ENCODE data around the gene GGT5. TPM values are rescaled to one million over a fixed set of nuclear protein-coding genes. Genes with fewer than 3 reads are reported as not detected.
A peak's percentile ranks its signal among the peaks of the same experiment; 100 is the strongest.
"Not testable (repeated sequence)": the region's sequence is repeated elsewhere in the genome, so short reads cannot be mapped to it uniquely, and the experiment has no call there.

GGT5 gene
- polyA plus RNA-seq, 4 donors, result 0.67 to 31.2 (median 10.0) TPM

GRCh38 chr22:24270556-24271385 lies 25.9 kb upstream of the GGT5 start, which contains the start of gene SPECC1L:
Gene SPECC1L, plus strand, starts transcription at chr22:24270831. Its CDS starts 31,401 bp downstream, at chr22:24302232.
- Histone ChIP-seq H3K36me3 (ENCODE audit: control insufficient read depth in 3 of 3, insufficient read depth in 2 of 3, low read depth in 1 of 3, low read length in 3 of 3) (no peaks in the 10 kb centered on the region), H3K27ac (ENCODE audit: low read depth in 1 of 3, low read length in 2 of 3) (peak within 1 kb of the TSS; percentile 86 to 99 (median 95)), H3K4me1 (ENCODE audit: control insufficient read depth in 3 of 3, insufficient read depth in 2 of 3, low read depth in 1 of 3, low read length in 2 of 3) (peaks cover 3 to 9% (median 5%) of the 10 kb centered on the region in 3 donors), H3K27me3 (ENCODE audit: control insufficient read depth in 3 of 3, insufficient read depth in 3 of 3, low read length in 3 of 3) (no peaks in the 10 kb centered on the region), H3K9me3 (ENCODE audit: control insufficient read depth in 2 of 2, insufficient read depth in 1 of 2, low read depth in 1 of 2, low read length in 1 of 2) (no peaks in the 10 kb centered on the region), H3K4me3 (ENCODE audit: low read depth in 1 of 3, low read length in 3 of 3) (peak within 1 kb of the TSS; percentile 75 to 96 (median 93))
- no peak for FAIRE-seq
- DNase-seq, result peak; percentile 90 to 97
- WGBS, 3 donors, result 0 to 1% (median 0%) methylated on average over 70 to 89 of the region's 89 CpGs

- H3K27ac ChIP-seq (ENCODE audit: low read depth in 1 of 3, low read length in 2 of 3); H3K4me1 ChIP-seq (ENCODE audit: control insufficient read depth in 3 of 3, insufficient read depth in 2 of 3, low read depth in 1 of 3, low read length in 2 of 3); H3K36me3 ChIP-seq (ENCODE audit: control insufficient read depth in 3 of 3, insufficient read depth in 2 of 3, low read depth in 1 of 3, low read length in 3 of 3); H3K9me3 ChIP-seq (ENCODE audit: control insufficient read depth in 2 of 2, insufficient read depth in 1 of 2, low read depth in 1 of 2, low read length in 1 of 2); H3K27me3 ChIP-seq (ENCODE audit: control insufficient read depth in 3 of 3, insufficient read depth in 3 of 3, low read length in 3 of 3); H3K4me3 ChIP-seq (ENCODE audit: low read depth in 1 of 3, low read length in 3 of 3); DNase-seq; FAIRE-seq: not testable (repeated sequence)
- WGBS, 3 donors, result 91 to 92% (median 92%) methylated on average over 6 of the region's 6 CpGs
Measured at GRCh38 chr22:24266495-24266894, 21.6 kb upstream of the GGT5 start.

DNA sequence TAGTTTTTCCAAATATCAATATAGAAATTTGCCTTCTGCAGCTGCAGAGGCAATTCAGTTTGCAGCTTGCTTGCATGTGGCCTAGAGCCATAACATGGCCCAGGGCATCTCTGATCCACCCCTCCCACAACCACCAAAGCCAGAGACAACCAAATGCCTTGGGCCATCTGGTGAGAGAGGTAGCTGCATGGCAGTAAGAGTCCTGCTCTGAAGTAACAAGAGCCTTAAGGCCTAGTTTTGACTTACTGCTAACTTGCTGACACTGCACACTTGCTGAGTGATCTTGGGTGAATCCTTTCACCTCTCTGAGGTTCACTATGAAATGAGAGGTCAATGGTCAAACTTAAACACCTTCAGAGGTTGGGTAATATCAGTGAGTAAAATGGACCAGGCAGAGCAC lies 20.9 kb upstream of the GGT5 start:
- Histone ChIP-seq H3K36me3 (ENCODE audit: control insufficient read depth in 3 of 3, insufficient read depth in 2 of 3, low read depth in 1 of 3, low read length in 3 of 3) (no peaks in the 10 kb centered on the region), H3K4me1 (ENCODE audit: control insufficient read depth in 3 of 3, insufficient read depth in 2 of 3, low read depth in 1 of 3, low read length in 2 of 3) (peaks cover 0 to 3% (median 0%) of the 10 kb centered on the region in 3 donors), H3K9me3 (ENCODE audit: control insufficient read depth in 2 of 2, insufficient read depth in 1 of 2, low read depth in 1 of 2, low read length in 1 of 2) (no peaks in the 10 kb centered on the region), H3K4me3 (ENCODE audit: low read depth in 1 of 3, low read length in 3 of 3) (no peak overlapping the region), H3K27ac (ENCODE audit: low read depth in 1 of 3, low read length in 2 of 3) (no peak overlapping the region), H3K27me3 (ENCODE audit: control insufficient read depth in 3 of 3, insufficient read depth in 3 of 3, low read length in 3 of 3) (no peaks in the 10 kb centered on the region)
- FAIRE-seq (no peak), DNase-seq (no peak)

GRCh38 chr22:24264329-24264896 lies 19.5 kb upstream of the GGT5 start:
- WGBS, 3 donors, result 86 to 97% (median 96%) methylated on average over 2 to 3 of the region's 9 CpGs
- not testable (repeated sequence) for FAIRE-seq; H3K4me1 ChIP-seq (ENCODE audit: control insufficient read depth in 3 of 3, insufficient read depth in 2 of 3, low read depth in 1 of 3, low read length in 2 of 3); DNase-seq; H3K9me3 ChIP-seq (ENCODE audit: control insufficient read depth in 2 of 2, insufficient read depth in 1 of 2, low read depth in 1 of 2, low read length in 1 of 2); H3K27me3 ChIP-seq (ENCODE audit: control insufficient read depth in 3 of 3, insufficient read depth in 3 of 3, low read length in 3 of 3); H3K36me3 ChIP-seq (ENCODE audit: control insufficient read depth in 3 of 3, insufficient read depth in 2 of 3, low read depth in 1 of 3, low read length in 3 of 3); H3K4me3 ChIP-seq (ENCODE audit: low read depth in 1 of 3, low read length in 3 of 3)
- H3K27ac ChIP-seq (ENCODE audit: low read depth in 1 of 3, low read length in 2 of 3), result peak overlapping the region in 1 of 3 donors; percentile 0

DNA sequence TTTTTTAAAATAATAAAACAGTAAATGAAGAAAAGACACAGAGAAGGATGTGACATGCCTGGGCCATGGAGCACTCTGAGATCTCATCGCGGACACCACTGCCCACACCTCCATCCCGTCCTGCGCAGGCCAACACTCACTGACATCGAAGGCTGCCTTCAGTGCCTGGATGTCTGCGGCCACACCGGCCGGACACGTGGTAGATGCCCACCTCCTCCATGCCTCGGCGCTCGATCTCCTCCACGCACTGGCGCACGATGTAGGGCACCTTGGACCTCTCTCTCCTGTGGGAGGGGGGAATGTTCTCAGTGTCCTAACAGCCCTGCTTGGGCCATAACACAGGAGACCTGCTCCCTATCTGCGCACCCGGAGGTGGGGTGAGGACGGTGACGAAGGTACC lies 18.6 kb upstream of the GGT5 start:
- H3K9me3 ChIP-seq (ENCODE audit: control insufficient read depth in 2 of 2, insufficient read depth in 1 of 2, low read depth in 1 of 2, low read length in 1 of 2); H3K4me3 ChIP-seq (ENCODE audit: low read depth in 1 of 3, low read length in 3 of 3); H3K36me3 ChIP-seq (ENCODE audit: control insufficient read depth in 3 of 3, insufficient read depth in 2 of 3, low read depth in 1 of 3, low read length in 3 of 3); DNase-seq; H3K27me3 ChIP-seq (ENCODE audit: control insufficient read depth in 3 of 3, insufficient read depth in 3 of 3, low read length in 3 of 3); H3K4me1 ChIP-seq (ENCODE audit: control insufficient read depth in 3 of 3, insufficient read depth in 2 of 3, low read depth in 1 of 3, low read length in 2 of 3); H3K27ac ChIP-seq (ENCODE audit: low read depth in 1 of 3, low read length in 2 of 3); FAIRE-seq: not testable (repeated sequence)
- WGBS, 3 donors, result 92 to 95% (median 95%) methylated on average over 14 to 19 of the region's 19 CpGs

DNA sequence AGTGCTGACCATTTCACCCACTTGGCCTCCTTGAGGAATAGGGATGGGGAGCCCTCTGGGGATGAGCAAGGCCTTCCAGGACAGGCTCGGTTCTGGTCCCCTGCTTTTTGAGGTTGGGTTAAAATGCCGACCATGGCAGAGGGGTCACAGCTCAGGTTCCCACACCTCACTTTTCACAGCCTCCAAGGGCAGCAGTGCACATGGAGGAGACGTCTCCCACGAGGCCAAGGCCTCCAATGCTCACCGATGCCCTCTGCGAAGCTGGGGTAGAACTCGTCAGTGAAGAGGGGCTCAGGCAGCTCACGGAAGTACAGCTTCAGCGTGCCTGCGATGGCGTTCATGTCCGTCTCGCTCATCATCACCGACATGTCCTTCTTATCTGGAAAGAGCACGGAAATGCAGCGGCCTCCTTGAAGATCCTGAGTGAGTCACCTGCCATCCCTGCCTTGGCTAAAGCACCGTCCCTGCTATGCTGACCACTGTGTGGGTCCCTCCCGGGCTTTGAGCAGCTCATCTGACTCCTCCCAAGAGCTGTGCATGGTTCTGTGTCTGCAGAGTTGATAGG lies 17.4 kb upstream of the GGT5 start:
- not testable (repeated sequence) for H3K4me3 ChIP-seq (ENCODE audit: low read depth in 1 of 3, low read length in 3 of 3); H3K27ac ChIP-seq (ENCODE audit: low read depth in 1 of 3, low read length in 2 of 3); H3K36me3 ChIP-seq (ENCODE audit: control insufficient read depth in 3 of 3, insufficient read depth in 2 of 3, low read depth in 1 of 3, low read length in 3 of 3); DNase-seq; FAIRE-seq; H3K27me3 ChIP-seq (ENCODE audit: control insufficient read depth in 3 of 3, insufficient read depth in 3 of 3, low read length in 3 of 3); H3K9me3 ChIP-seq (ENCODE audit: control insufficient read depth in 2 of 2, insufficient read depth in 1 of 2, low read depth in 1 of 2, low read length in 1 of 2); H3K4me1 ChIP-seq (ENCODE audit: control insufficient read depth in 3 of 3, insufficient read depth in 2 of 3, low read depth in 1 of 3, low read length in 2 of 3)
- 86 to 93% (median 91%) methylated on average over 18 of the region's 18 CpGs for WGBS, 3 donors

GRCh38 chr22:24259459-24259858 lies 14.6 kb upstream of the GGT5 start:
- not testable (repeated sequence) for H3K4me1 ChIP-seq (ENCODE audit: control insufficient read depth in 3 of 3, insufficient read depth in 2 of 3, low read depth in 1 of 3, low read length in 2 of 3); H3K27me3 ChIP-seq (ENCODE audit: control insufficient read depth in 3 of 3, insufficient read depth in 3 of 3, low read length in 3 of 3); H3K36me3 ChIP-seq (ENCODE audit: control insufficient read depth in 3 of 3, insufficient read depth in 2 of 3, low read depth in 1 of 3, low read length in 3 of 3); H3K27ac ChIP-seq (ENCODE audit: low read depth in 1 of 3, low read length in 2 of 3); FAIRE-seq; H3K9me3 ChIP-seq (ENCODE audit: control insufficient read depth in 2 of 2, insufficient read depth in 1 of 2, low read depth in 1 of 2, low read length in 1 of 2); H3K4me3 ChIP-seq (ENCODE audit: low read depth in 1 of 3, low read length in 3 of 3)
- peak; percentile 62 to 72 for DNase-seq
- 0 to 8% (median 7%) methylated on average over 4 to 9 of the region's 10 CpGs for WGBS, 3 donors

- FAIRE-seq; H3K4me3 ChIP-seq (ENCODE audit: low read depth in 1 of 3, low read length in 3 of 3); DNase-seq; H3K36me3 ChIP-seq (ENCODE audit: control insufficient read depth in 3 of 3, insufficient read depth in 2 of 3, low read depth in 1 of 3, low read length in 3 of 3); H3K27ac ChIP-seq (ENCODE audit: low read depth in 1 of 3, low read length in 2 of 3); H3K27me3 ChIP-seq (ENCODE audit: control insufficient read depth in 3 of 3, insufficient read depth in 3 of 3, low read length in 3 of 3); H3K4me1 ChIP-seq (ENCODE audit: control insufficient read depth in 3 of 3, insufficient read depth in 2 of 3, low read depth in 1 of 3, low read length in 2 of 3); H3K9me3 ChIP-seq (ENCODE audit: control insufficient read depth in 2 of 2, insufficient read depth in 1 of 2, low read depth in 1 of 2, low read length in 1 of 2): not testable (repeated sequence)
- WGBS, 3 donors, result 92 to 96% (median 94%) methylated on average over 5 to 6 of the region's 7 CpGs
Measured at GRCh38 chr22:24256736-24257135, 11.9 kb upstream of the GGT5 start.

Data from small intestine (tissue), 7 donors.